Kidney (tissue), 14 donors: Measurements from ENCODE around the gene SOWAHD. TPM values are rescaled to one million over a fixed set of nuclear protein-coding genes. Genes with fewer than 3 reads are reported as not detected.

Source experiments
- DNase-seq, 5 donors: peaks; one replicate each; pipeline ENCODE4 v3.0.0-alpha.2; 2013 to 2020
- FAIRE-seq: peaks from 2 replicates; lab custom pipeline; 2012; peaks lifted over from hg19 to GRCh38; lab: Jason Lieb, UNC
- H3K27ac ChIP-seq, 2 donors: one replicate each; pipeline ENCODE4 v1.7.0; 2013; ENCODE audit warnings: low read depth in 2 of 2, low read length in 2 of 2, inconsistent platforms in 1 of 2
- H3K27me3 ChIP-seq: one replicate; pipeline ENCODE4 v1.7.1; 2013; ENCODE audit warnings: low read length, inconsistent platforms; ENCODE audit not compliant: control insufficient read depth, insufficient read depth
- H3K36me3 ChIP-seq, 3 donors: one replicate each; pipeline versions ENCODE4 v1.7.0 to v1.7.1; 2013; ENCODE audit warnings: low read length in 3 of 3, control low read depth in 1 of 3, inconsistent platforms in 1 of 3; ENCODE audit not compliant: insufficient read depth in 3 of 3, control insufficient read depth in 2 of 3
- H3K4me1 ChIP-seq, 3 donors: one replicate each; pipeline versions ENCODE4 v1.7.0 to v1.7.1; 2013; ENCODE audit warnings: low read length in 3 of 3, inconsistent platforms in 1 of 3, low read depth in 1 of 3; ENCODE audit not compliant: control insufficient read depth in 2 of 3, insufficient read depth in 2 of 3
- H3K4me3 ChIP-seq, 3 donors: one replicate each; pipeline versions ENCODE4 v1.7.0 to v1.8.1; 2013; ENCODE audit warnings: low read length in 3 of 3, control low read depth in 1 of 3, inconsistent platforms in 1 of 3
- H3K9ac ChIP-seq, 3 donors: one replicate each; pipeline versions ENCODE4 v1.7.0 to v1.7.1; 2013; ENCODE audit warnings: low read length in 3 of 3, control low read depth in 1 of 3, inconsistent platforms in 1 of 3
- H3K9me3 ChIP-seq, 3 donors: one replicate each; pipeline versions ENCODE4 v1.7.0 to v1.7.1; 2013; ENCODE audit warnings: low read length in 3 of 3, control low read depth in 1 of 3, inconsistent platforms in 1 of 3; ENCODE audit not compliant: control insufficient read depth in 2 of 3, insufficient read depth in 1 of 3
- CTCF ChIP-seq: IDR thresholded peaks from 3 replicates; pipeline ENCODE4 v1.5.1; 2012; ENCODE audit warnings: mild to moderate bottlenecking, moderate library complexity, borderline replicate concordance; ENCODE audit not compliant: insufficient read depth; ENCODE audit errors: extremely low read depth
- intact Hi-C: fragments of 100-400 bp; cut with DNase I; formaldehyde crosslinking; loops from one replicate; pipeline ENCODE4 v1.11.1; 2022
- polyA plus RNA-seq: library from polyadenylated mRNA; stranded (reverse); fragments of 350-450 nt; fragmentation: Illumina TruSeq; extraction: RNeasy Lipid Tissue Mini Kit (QIAGEN cat#74804); gene quantifications from one replicate; pipeline ENCODE4 v1.2.3, GENCODE V29; 2014; ENCODE audit warnings: low read depth, low replicate concordance; ENCODE audit not compliant: insufficient read depth
- total RNA-seq: library from RNA; stranded (reverse); fragmentation: NEBNext Ultra II Directional; extraction: Animal tissue kit (Norgen Biotek cat#: 25700); gene quantifications from one replicate; pipeline ENCODE4 v1.2.1, GENCODE V29; 2021
- donor health status: control.
- donor health status: control.
- donor health status: control.
- donor health status: control.
- donor health status: control.
- donor health status: DM: yes; HTN: yes; CAD: no.
- donor health status: Normal renal cell carcinoma (clear cell type).

The SOWAHD gene
- total and polyA plus RNA-seq, 2 donors from 2014 or later, result 0.92 to 1.3 TPM

GRCh38 chrX:119721487-119721886 is 36.9 kb upstream of the SOWAHD start:
- H3K9ac ChIP-seq, result no peak overlapping the region
- DNase-seq (no peak), FAIRE-seq (no peak)
- no peak overlapping the region for H3K27ac ChIP-seq
- no peaks in the 10 kb centered on the region for H3K4me1 ChIP-seq
- H3K27me3 ChIP-seq, result no peaks in the 10 kb centered on the region
- H3K9me3 ChIP-seq, result no peaks in the 10 kb centered on the region
- TF ChIP-seq CTCF, result no peak
- H3K36me3 ChIP-seq, result no peaks in the 10 kb centered on the region
- no peak overlapping the region for H3K4me3 ChIP-seq
- intact Hi-C loops, result no loop called here

- Histone ChIP-seq H3K27me3 (no peaks in the 10 kb centered on the region), H3K9ac (no peak overlapping the region), H3K4me3 (no peak overlapping the region), H3K27ac (no peak overlapping the region), H3K4me1 (no peaks in the 10 kb centered on the region), H3K9me3 (no peaks in the 10 kb centered on the region), H3K36me3 (no peaks in the 10 kb centered on the region)
- intact Hi-C loops, result no loop called here
- DNase-seq (no peak), FAIRE-seq (no peak)
- TF ChIP-seq CTCF, result no peak
Observed at GRCh38 chrX:119721926-119722325, 36.5 kb upstream of the SOWAHD start.

GRCh38 chrX:119726900-119727555 is 31.4 kb upstream of the SOWAHD start:
- DNase-seq (peak in 2 of 5 donors; percentile 25 to 43), FAIRE-seq (no peak)
- Histone ChIP-seq H3K27me3 (no peaks in the 10 kb centered on the region), H3K9ac (no peak overlapping the region), H3K36me3 (no peaks in the 10 kb centered on the region), H3K9me3 (no peaks in the 10 kb centered on the region), H3K27ac (no peak overlapping the region), H3K4me1 (no peaks in the 10 kb centered on the region), H3K4me3 (no peak overlapping the region)
- no peak for TF ChIP-seq CTCF
- intact Hi-C loops, result no loop called here

GRCh38 chrX:119728487-119728886 is 29.9 kb upstream of the SOWAHD start:
- H3K36me3 ChIP-seq, result no peaks in the 10 kb centered on the region
- no peak overlapping the region for H3K27ac ChIP-seq
- H3K4me3 ChIP-seq, result no peak overlapping the region
- FAIRE-seq (no peak), DNase-seq (no peak)
- no peaks in the 10 kb centered on the region for H3K27me3 ChIP-seq
- no peak overlapping the region for H3K9ac ChIP-seq
- no peaks in the 10 kb centered on the region for H3K9me3 ChIP-seq
- no peak for TF ChIP-seq CTCF
- intact Hi-C loops, result no loop called here
- no peaks in the 10 kb centered on the region for H3K4me1 ChIP-seq
